Activated CD8-positive, alpha-beta memory T cell treated with anti-CD3 and anti-CD28 coated beads, Interleukin-2, amount 50 U/mL, for 24 hours (primary cell): ENCODE measurements around the gene MED25.

Experiments used
- DNase-seq: peaks from one replicate; pipeline ENCODE4 v3.0.0-alpha.2; 2020; ENCODE audit errors: extremely low read depth

MED25 gene

DNA sequence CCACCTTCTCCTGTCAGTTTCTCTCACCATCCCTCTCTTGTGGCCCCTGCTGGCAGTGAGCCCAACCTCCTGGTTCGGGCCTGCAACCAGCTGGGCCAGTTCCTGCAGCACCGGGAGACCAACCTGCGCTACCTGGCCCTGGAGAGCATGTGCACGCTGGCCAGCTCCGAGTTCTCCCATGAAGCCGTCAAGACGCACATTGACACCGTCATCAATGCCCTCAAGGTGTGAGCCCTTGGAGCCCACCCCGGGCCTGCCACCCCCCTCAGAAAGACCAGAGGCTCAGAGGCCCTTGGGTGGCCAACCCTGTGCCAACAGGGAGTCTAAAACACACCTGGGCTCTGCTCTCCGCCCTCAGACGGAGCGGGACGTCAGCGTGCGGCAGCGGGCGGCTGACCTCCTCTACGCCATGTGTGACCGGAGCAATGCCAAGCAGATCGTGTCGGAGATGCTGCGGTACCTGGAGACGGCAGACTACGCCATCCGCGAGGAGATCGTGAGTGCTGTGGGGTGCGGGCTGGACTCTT lies 18.8 kb upstream of the MED25 start:
- no peak for DNase-seq

- no peak for DNase-seq
These were observed 18.2 kb upstream of the MED25 start for GRCh38 chr19:49799798-49800376.

- no peak for DNase-seq
These were observed 17.3 kb upstream of the MED25 start for GRCh38 chr19:49800771-49801170.

DNA sequence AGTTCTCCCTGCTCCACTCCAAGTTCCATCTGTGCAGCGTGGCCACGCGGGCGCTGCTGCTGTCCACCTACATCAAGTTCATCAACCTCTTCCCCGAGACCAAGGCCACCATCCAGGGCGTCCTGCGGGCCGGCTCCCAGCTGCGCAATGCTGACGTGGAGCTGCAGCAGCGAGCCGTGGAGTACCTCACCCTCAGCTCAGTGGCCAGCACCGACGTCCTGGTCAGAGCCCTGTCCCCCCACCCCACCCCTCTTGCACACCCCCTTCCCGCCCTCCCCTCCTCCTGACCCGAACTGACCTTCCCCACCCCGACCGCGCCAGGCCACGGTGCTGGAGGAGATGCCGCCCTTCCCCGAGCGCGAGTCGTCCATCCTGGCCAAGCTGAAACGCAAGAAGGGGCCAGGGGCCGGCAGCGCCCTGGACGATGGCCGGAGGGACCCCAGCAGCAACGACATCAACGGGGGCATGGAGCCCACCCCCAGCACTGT lies 16.6 kb upstream of the MED25 start:
- no peak for DNase-seq

DNA sequence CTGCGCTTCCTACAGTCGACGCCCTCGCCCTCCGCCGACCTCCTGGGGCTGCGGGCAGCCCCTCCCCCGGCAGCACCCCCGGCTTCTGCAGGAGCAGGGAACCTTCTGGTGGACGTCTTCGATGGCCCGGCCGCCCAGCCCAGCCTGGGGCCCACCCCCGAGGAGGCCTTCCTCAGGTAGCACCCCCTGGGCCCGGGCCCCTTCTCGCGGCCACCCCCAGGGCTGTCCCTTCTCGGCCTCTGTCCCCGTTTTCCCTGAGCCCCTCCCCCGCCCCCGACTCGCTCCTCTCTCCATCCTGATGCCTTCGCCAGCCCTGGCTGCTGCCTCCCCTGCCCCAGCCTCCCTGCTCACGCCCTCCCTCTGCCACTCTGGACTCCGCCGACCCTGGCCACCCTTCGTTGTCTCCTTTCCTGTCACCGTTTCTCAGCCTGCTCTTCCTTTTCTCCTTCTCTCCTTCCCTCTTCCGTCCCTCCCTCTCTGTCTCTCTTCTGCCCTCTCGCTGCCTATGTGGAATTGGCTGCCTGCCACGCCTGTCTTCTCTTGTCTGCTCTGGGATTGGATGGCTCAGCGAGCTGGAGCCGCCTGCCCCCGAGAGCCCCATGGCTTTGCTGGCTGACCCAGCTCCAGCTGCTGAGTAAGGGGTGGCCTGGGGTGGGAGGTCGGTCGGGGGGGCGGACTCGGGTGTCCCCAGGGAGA lies 16.0 kb upstream of the MED25 start:
- DNase-seq, result no peak

GRCh38 chr19:49802836-49803528 lies 15.1 kb upstream of the MED25 start:
- DNase-seq, result no peak

GRCh38 chr19:49803529-49803856 lies 14.6 kb upstream of the MED25 start:
- no peak for DNase-seq

- DNase-seq, result no peak
These were observed 12.1 kb upstream of the MED25 start for GRCh38 chr19:49805822-49806619.

- DNase-seq, result no peak
These were observed 11.5 kb upstream of the MED25 start for GRCh38 chr19:49806620-49806959.

DNA sequence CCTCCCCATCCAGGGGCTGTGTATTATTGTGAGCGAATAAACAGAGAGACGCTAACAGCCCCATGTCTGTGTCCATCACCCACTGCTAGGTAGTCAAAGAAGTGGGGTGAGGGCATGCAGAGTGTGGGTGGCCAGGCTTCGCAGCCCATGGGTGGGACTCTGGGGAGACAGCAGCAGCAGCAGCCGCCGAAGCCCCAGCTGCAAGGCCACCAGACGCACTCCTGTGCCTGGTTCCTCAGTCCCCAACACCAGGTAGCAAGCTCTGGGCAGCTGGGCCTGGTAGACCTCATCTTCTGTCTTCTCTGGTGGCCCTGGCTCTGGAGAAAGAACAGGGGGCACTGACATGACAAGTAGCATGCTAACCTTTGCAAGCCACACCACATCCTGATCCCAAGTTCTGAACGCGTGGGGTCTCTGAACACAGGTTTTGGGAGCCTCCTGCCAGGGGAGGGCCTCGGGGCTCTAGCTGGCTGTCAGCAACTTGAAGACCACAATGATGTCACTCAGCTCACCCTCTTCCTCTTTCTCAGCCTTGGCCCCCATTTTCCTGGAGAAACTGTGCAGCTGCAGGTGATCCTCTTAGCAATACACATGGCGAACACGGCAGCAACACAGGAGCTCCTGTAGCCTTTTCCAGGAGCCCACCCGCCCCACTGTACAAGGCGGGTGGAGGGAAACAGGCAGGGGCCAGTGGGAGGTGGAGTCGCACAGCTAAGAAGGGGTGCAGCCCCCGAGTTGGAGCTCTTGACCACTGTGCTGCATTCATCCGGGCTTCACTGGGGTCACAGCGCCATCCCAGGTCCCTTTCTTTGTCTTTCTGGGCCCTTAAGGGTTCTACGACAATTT lies 10.8 kb upstream of the MED25 start:
- no peak for DNase-seq

- DNase-seq, result no peak
These were observed 10.0 kb upstream of the MED25 start for GRCh38 chr19:49807904-49808675.

- peak; percentile 63 for DNase-seq
These were observed 9.4 kb upstream of the MED25 start for GRCh38 chr19:49808711-49809159.

GRCh38 chr19:49809160-49809940 lies 8.7 kb upstream of the MED25 start:
- no peak for DNase-seq

DNA sequence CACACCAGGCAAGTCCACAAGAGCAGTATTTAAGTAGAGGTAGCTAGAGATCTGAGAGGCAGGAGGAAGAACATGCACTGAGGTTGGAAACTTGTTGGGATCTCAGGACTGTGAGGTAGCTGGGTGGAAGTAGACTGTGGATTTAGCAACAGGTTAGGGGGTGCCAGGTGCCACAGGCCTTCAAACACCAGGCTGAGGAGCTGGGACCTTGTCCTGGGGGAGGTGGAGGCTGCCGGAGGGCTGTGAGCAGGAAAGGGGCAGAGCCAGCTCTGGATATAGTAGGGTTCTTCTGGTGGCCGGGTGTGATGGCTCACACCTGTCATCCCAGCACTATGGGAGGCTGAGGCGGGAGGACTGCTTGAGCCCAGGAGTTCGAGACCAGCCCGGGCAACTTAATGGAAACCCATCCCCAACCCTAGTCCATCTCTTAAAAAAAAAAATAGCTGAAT lies 8.1 kb upstream of the MED25 start:
- no peak for DNase-seq

DNA sequence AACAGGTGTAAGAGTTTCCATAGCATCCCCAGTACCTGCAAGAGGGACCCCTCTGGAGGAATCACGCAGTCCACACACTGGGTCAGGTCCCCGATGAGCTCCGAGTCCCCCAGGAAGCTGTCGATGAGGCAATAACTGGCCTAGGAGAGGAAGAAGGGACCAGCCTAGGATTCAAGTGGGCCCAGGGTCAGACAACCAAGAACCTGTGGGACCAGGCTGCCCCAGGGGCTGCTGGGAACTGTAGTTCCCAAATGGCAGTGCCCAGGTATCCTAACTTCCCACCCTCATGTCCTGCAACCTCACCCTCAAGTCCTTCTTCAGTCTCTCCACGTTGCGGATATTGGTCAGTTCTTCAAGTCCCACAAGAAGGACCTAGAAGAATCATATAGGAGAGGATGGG lies 6.8 kb upstream of the MED25 start:
- DNase-seq, result no peak

- DNase-seq, result no peak
These were observed 5.6 kb upstream of the MED25 start for GRCh38 chr19:49812452-49812996.

DNA sequence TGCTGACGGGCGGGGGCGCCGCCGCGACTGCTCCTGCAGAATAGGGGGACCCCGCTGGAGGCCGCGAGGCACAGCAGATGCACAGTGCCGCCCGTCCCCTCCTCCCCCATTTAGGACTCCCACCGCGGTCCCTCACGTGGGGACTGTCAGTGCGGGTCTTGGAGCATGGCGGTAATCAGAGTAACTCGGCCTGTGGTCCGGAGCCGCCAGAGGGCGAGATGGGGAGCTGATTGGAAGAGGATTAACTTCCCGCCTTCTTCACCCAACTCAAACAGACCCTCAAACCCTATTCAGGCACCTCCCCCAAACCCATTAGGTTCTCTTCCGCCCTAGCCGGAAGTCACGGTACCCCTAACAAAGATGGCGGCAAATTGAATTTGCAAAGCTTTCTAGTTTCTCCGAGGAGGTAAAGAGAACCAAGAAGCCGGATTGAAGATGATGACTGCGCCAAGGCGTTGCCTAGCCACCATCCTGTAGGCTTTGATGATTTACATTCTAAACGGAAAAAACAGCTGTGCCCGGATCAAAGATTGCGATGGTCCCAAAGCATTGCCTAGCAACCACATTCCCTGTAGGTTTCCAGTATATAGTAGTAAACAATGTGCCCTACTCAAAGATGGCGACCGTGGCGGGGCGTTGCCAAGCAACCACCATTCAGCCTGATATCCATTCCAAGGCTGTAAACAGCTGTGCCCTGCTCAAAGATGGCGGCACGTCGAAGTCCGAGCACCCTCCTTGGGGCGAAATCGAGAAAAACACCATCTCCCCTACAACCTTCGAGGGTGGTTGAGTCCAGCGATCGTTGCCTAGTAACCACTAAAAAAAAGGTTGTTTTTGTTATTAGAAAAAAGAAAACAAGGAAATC lies 4.9 kb upstream of the MED25 start, which contains the start of gene FUZ:
Gene FUZ (minus strand): TSS at position 296 of the 865 bp plus-strand sequence. CDS start 186 bp downstream, at position 110.
- DNase-seq, result peak; percentile 91

DNA sequence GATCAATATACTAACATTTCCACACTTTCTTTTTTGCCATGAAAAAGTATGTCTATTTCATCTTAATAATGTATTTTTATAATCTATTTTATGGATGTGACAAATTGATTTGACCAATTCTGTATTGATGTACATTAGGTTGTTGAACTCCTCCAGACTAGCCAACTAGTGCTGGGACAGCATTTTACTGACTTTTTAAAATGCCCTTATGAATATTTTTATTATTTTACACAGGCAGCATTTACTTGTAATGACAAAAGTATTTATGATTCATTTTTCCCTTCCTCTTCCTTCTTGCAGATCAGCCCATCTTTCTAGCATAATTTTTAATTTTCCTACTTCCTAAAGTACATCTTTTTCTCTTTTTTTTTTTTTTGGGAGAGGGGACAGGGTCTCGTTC lies 4.1 kb upstream of the MED25 start:
- no peak for DNase-seq
